Mesendoderm (in vitro differentiated cells): Measurements from ENCODE around the gene THRSP.
A peak's percentile ranks its signal among the peaks of the same experiment; 100 is the strongest.

Experiments
- DNase-seq: peaks from one replicate; pipeline ENCODE4 v3.0.0; 2013
- H2AK5ac ChIP-seq: 2 replicates; pipeline ENCODE4 v1.6.1; 2013; ENCODE audit warnings: low read length, inconsistent platforms
- H2BK120ac ChIP-seq: 2 replicates; pipeline ENCODE4 v1.6.1; 2013; ENCODE audit warnings: low read depth, mild to moderate bottlenecking, low read length, moderate library complexity, mixed read lengths
- H2BK15ac ChIP-seq: replicated peaks from 2 replicates; pipeline ENCODE4 v1.6.1; 2013; ENCODE audit warnings: low read depth, mild to moderate bottlenecking, moderate library complexity
- H2BK5ac ChIP-seq: 2 replicates; pipeline ENCODE4 v1.6.1; 2013; ENCODE audit warnings: low read length, inconsistent platforms
- H3K18ac ChIP-seq: 2 replicates; pipeline ENCODE4 v1.6.1; 2013; ENCODE audit warnings: mild to moderate bottlenecking, low read length, mixed read lengths
- H3K23ac ChIP-seq: one replicate; pipeline ENCODE4 v1.6.1; 2013; ENCODE audit warnings: low read length
- H3K27ac ChIP-seq: 2 replicates; pipeline ENCODE4 v1.5.1; 2013; ENCODE audit warnings: low read depth, mild to moderate bottlenecking, inconsistent platforms, low read length, moderate library complexity
- H3K27me3 ChIP-seq: 2 replicates; pipeline ENCODE4 v1.6.1; 2013; ENCODE audit warnings: low read length, control low read depth, mild to moderate bottlenecking, inconsistent platforms; ENCODE audit not compliant: insufficient read depth, poor library complexity
- H3K36me3 ChIP-seq: 2 replicates; pipeline ENCODE4 v1.6.1; 2013; ENCODE audit warnings: low read length, inconsistent platforms; ENCODE audit not compliant: control insufficient read depth, insufficient read depth
- H3K4ac ChIP-seq: one replicate; pipeline ENCODE4 v1.6.1; 2013; ENCODE audit warnings: low read depth, mild to moderate bottlenecking, low read length, moderate library complexity
- H3K4me1 ChIP-seq: 2 replicates; pipeline ENCODE4 v1.6.1; 2013; ENCODE audit warnings: low read depth, low read length, inconsistent platforms; ENCODE audit not compliant: control insufficient read depth
- H3K4me2 ChIP-seq: 2 replicates; pipeline ENCODE4 v1.6.1; 2013; ENCODE audit warnings: low read length
- H3K4me3 ChIP-seq: 2 replicates; pipeline ENCODE4 v1.5.1; 2013; ENCODE audit warnings: mild to moderate bottlenecking, low read length
- H3K56ac ChIP-seq: one replicate; pipeline ENCODE4 v1.6.1; 2013; ENCODE audit warnings: low read length
- H3K79me1 ChIP-seq: 2 replicates; pipeline ENCODE4 v1.6.1; 2013; ENCODE audit warnings: low read length, inconsistent platforms
- H3K79me2 ChIP-seq: 2 replicates; pipeline ENCODE4 v1.6.1; 2013; ENCODE audit warnings: mild to moderate bottlenecking, low read length; ENCODE audit not compliant: control insufficient read depth, insufficient read depth
- H3K9ac ChIP-seq: 2 replicates; pipeline ENCODE4 v1.6.1; 2013; ENCODE audit warnings: low read length, inconsistent platforms
- H4K5ac ChIP-seq: one replicate; pipeline ENCODE4 v1.6.1; 2013; ENCODE audit warnings: low read length
- H4K8ac ChIP-seq: one replicate; pipeline ENCODE4 v1.6.1; 2013; ENCODE audit warnings: low read depth, mild to moderate bottlenecking, control low read depth, low read length, moderate library complexity
- WGBS: extraction: QIAGEN DNeasy Blood & Tissue Kit; methylation state at CpG from one replicate; pipeline ENCODE4 v1.1.7; 2013; ENCODE audit warnings: low lambda C conversion rate, missing lambda C conversion rate; ENCODE audit not compliant: insufficient coverage; ENCODE audit errors: extremely low coverage; 5-methylcytosine and 5-hydroxymethylcytosine counted together

Gene THRSP

DNA sequence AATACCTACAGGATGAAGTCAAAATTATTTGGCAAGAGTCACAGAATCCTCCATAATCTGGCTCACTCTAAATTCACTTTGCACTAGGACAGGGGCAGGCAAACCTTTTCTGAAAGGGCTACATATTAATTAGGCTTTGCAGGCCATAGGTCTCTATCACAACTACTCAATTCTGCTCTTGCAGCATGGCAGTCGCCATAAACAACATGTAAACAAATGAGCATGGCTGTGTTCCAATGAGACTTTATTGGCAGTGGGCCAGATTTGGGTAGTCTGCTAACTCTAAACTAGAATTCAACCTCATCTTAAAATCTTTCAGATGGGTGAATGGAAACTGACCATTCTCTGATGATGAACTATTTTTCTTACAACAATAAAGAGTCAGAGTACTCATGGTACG is 5.8 kb downstream of the THRSP start:
- H3K36me3 ChIP-seq, result peaks cover 6% of the 10 kb centered on the region
- no peak overlapping the region for H3K18ac ChIP-seq
- H2BK5ac ChIP-seq, result no peak overlapping the region
- H3K79me1 ChIP-seq, result peaks cover 3% of the 10 kb centered on the region
- no peak overlapping the region for H3K23ac ChIP-seq
- no peak overlapping the region for H3K27ac ChIP-seq
- no peak overlapping the region for H3K4ac ChIP-seq
- no peaks in the 10 kb centered on the region for H3K4me1 ChIP-seq
- H3K4me2 ChIP-seq, result no peak overlapping the region
- no peak overlapping the region for H2AK5ac ChIP-seq
- no peaks in the 10 kb centered on the region for H3K27me3 ChIP-seq
- H3K79me2 ChIP-seq, result no peaks in the 10 kb centered on the region
- DNase-seq, result no peak
- H2BK15ac ChIP-seq, result no peak overlapping the region
- H4K8ac ChIP-seq, result no peak overlapping the region
- H3K9ac ChIP-seq, result no peak overlapping the region
- no peak overlapping the region for H4K5ac ChIP-seq
- no peak overlapping the region for H2BK120ac ChIP-seq
- no CpG with 5 or more reads among the region's 2 CpGs for WGBS
- H3K56ac ChIP-seq, result no peak overlapping the region
- H3K4me3 ChIP-seq, result no peak overlapping the region

DNA sequence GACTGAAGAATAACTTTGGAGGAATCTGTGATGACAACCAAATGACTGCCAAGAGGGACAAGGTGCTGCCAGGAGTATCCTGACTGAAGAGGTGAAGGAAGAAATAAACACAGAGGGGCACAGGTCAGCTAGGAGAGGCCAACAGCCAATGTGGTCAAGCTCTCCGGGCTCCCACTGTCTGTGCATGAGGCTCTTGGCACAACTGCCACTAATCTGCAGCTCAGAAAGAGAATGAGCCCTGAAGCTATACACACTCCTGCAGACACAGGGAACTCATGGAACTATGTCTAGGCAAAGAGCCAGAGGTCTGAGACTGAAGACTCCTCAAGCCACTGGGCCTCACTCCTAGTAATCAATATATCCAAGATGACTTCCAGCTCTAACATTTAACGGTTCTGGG is 7.0 kb downstream of the THRSP start:
- Histone ChIP-seq H2BK15ac (no peak overlapping the region), H3K36me3 (peaks cover 6% of the 10 kb centered on the region)

DNA sequence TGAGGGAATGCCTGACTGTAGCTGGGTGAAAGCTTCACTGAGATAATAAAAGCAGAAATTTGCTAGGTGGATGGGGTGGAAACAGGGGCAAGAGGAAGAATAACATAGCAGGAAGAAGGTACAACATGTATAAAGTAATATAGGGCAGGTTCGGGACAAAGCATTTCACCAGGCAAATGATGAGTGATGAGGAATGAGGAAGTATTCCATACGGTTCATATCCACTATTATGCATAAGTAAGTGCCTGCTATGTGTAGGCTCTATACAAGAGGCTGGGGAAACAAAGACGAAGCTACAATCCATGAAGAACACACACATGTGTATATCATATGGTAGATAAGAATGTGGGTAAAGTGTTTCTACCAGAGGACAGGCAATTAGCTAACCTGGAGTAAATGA is 8.1 kb downstream of the THRSP start:
- Histone ChIP-seq H2AK5ac (no peak overlapping the region), H3K4ac (no peak overlapping the region), H3K36me3 (peaks cover 6% of the 10 kb centered on the region), H3K27me3 (no peaks in the 10 kb centered on the region), H2BK120ac (no peak overlapping the region), H3K9ac (no peak overlapping the region), H2BK5ac (no peak overlapping the region), H3K4me2 (no peak overlapping the region), H4K5ac (no peak overlapping the region), H3K18ac (no peak overlapping the region), H3K27ac (no peak overlapping the region), H3K23ac (no peak overlapping the region), H3K4me3 (no peak overlapping the region), H3K4me1 (peaks cover 3% of the 10 kb centered on the region), H3K79me2 (peaks cover 14% of the 10 kb centered on the region), H4K8ac (no peak overlapping the region), H2BK15ac (no peak overlapping the region), H3K79me1 (peaks cover 15% of the 10 kb centered on the region), H3K56ac (no peak overlapping the region)
- DNase-seq, result no peak
- no CpG with 5 or more reads among the region's 3 CpGs for WGBS

More for the DNA sequence above, 7.0 kb downstream of the THRSP start:
- Histone ChIP-seq H2BK120ac (no peak overlapping the region), H3K27ac (no peak overlapping the region), H3K4me2 (no peak overlapping the region), H3K18ac (no peak overlapping the region), H3K9ac (no peak overlapping the region), H3K79me1 (peaks cover 9% of the 10 kb centered on the region), H4K5ac (no peak overlapping the region), H3K4ac (no peak overlapping the region), H3K4me3 (no peak overlapping the region), H3K27me3 (no peaks in the 10 kb centered on the region), H3K79me2 (peaks cover 6% of the 10 kb centered on the region), H2AK5ac (no peak overlapping the region), H3K56ac (no peak overlapping the region), H4K8ac (no peak overlapping the region), H2BK5ac (no peak overlapping the region), H3K23ac (no peak overlapping the region), H3K4me1 (no peaks in the 10 kb centered on the region)
- no peak for DNase-seq
- WGBS, result no CpG with 5 or more reads among the region's 2 CpGs

DNA sequence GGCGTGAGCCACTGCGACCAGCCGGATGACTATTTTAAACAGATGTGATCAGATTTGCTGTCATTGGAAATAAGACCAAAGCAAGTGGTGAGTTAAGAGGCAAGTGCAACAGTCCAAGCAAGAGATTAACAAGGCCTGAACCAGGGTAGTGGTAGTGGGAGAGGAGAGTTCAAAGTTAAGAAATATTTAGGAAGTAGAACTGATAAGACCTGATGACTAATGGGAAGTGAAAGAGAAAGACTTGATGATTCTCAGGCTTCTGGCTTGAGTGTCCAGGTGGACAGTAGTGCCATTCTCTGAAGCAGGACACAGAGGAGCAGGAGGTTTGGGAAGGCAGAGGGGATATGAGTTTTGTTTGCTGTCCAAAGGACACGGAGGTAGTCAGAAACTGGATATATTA is 8.8 kb downstream of the THRSP start:
- WGBS, result no CpG with 5 or more reads among the region's 4 CpGs
- Histone ChIP-seq H3K27me3 (no peaks in the 10 kb centered on the region), H3K56ac (no peak overlapping the region), H4K8ac (no peak overlapping the region), H3K4me1 (peaks cover 3% of the 10 kb centered on the region), H3K79me1 (peaks cover 16% of the 10 kb centered on the region), H3K79me2 (peaks cover 19% of the 10 kb centered on the region), H2BK5ac (no peak overlapping the region), H3K27ac (no peak overlapping the region), H3K23ac (no peak overlapping the region), H3K4me3 (no peak overlapping the region), H4K5ac (no peak overlapping the region), H3K4me2 (no peak overlapping the region), H3K36me3 (peaks cover 6% of the 10 kb centered on the region), H3K4ac (no peak overlapping the region), H2AK5ac (no peak overlapping the region), H3K18ac (no peak overlapping the region), H3K9ac (no peak overlapping the region), H2BK15ac (no peak overlapping the region), H2BK120ac (no peak overlapping the region)
- DNase-seq, result no peak

DNA sequence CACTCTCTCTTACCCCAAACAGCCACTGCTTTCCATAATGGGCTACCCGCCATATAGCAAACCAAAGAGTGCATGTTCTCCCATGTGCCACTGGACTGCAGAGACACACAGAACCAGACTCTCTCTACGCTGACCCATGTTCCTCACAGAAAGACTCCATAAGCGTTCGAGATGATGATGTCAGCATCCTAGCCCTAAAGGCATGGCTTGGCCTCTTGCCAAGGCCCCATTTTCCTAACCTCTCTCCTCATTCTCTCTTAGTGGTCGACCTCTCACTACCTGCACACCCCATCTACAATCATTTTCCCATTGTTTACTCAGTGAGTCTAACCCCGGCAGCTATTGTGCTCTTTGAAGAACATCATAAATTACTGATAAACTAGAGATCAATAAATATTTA is 11.1 kb downstream of the THRSP start:
- no peak overlapping the region for H3K4me3 ChIP-seq
- H3K36me3 ChIP-seq, result peaks cover 6% of the 10 kb centered on the region
- H2BK15ac ChIP-seq, result no peak overlapping the region
- H3K4ac ChIP-seq, result no peak overlapping the region
- peaks cover 40% of the 10 kb centered on the region for H3K79me2 ChIP-seq
- no peak overlapping the region for H2BK120ac ChIP-seq
- H3K18ac ChIP-seq, result no peak overlapping the region
- H3K4me2 ChIP-seq, result no peak overlapping the region
- H3K27me3 ChIP-seq, result no peaks in the 10 kb centered on the region
- H4K5ac ChIP-seq, result no peak overlapping the region
- H3K23ac ChIP-seq, result no peak overlapping the region
- no peak overlapping the region for H2BK5ac ChIP-seq
- WGBS, result no CpG with 5 or more reads among the region's 6 CpGs
- no peak overlapping the region for H3K9ac ChIP-seq
- peaks cover 28% of the 10 kb centered on the region for H3K79me1 ChIP-seq
- H3K27ac ChIP-seq, result no peak overlapping the region
- H4K8ac ChIP-seq, result no peak overlapping the region
- no peak overlapping the region for H3K56ac ChIP-seq
- no peak overlapping the region for H2AK5ac ChIP-seq
- H3K4me1 ChIP-seq, result peaks cover 3% of the 10 kb centered on the region
- DNase-seq, result no peak

DNA sequence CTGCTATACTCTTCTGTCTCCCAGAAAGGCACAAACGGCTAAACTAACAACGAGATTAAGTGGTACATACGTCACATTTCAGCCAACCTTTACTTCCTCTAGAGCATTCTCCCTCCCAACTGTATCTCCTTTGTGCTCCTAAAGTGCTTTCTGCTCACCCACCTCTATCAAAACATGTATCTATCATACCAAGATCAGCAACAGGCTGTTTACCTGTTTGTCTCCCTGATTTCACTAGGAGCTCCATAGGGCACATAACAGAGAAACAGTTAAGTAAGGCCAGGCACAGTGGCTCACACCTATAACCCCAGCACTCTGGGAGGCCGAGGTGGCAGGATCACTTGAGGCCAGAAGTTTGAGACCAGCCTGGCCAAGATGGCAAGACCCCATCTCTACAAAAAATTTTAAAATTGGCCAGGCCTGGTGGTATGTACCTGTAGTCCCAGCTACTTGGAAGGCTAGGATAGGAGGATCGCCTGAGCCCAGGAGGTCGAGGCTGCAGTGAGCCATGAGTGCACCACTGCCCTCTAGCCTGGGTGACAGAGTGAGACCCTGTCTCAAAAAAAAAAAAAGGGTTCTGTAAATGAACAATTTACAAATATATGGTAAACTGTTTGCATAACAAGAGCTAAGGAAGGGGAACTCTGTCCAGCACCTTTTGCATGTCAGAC is 13.2 kb downstream of the THRSP start:
- no peak overlapping the region for H2BK5ac ChIP-seq
- H2AK5ac ChIP-seq, result no peak overlapping the region
- H3K4me1 ChIP-seq, result peaks cover 3% of the 10 kb centered on the region
- H3K9ac ChIP-seq, result peak overlapping the region; percentile 34
- H4K8ac ChIP-seq, result no peak overlapping the region
- peak overlapping the region; percentile 67 for H3K56ac ChIP-seq
- H3K79me2 ChIP-seq, result peaks cover 40% of the 10 kb centered on the region
- H4K5ac ChIP-seq, result no peak overlapping the region
- H3K27ac ChIP-seq, result no peak overlapping the region
- H3K4me3 ChIP-seq, result no peak overlapping the region
- H3K4me2 ChIP-seq, result no peak overlapping the region
- DNase-seq, result no peak
- no peaks in the 10 kb centered on the region for H3K27me3 ChIP-seq
- H3K79me1 ChIP-seq, result peaks cover 28% of the 10 kb centered on the region
- no peak overlapping the region for H3K23ac ChIP-seq
- H3K18ac ChIP-seq, result no peak overlapping the region
- WGBS, result no CpG with 5 or more reads among the region's 6 CpGs
- H2BK15ac ChIP-seq, result no peak overlapping the region
- H3K36me3 ChIP-seq, result peaks cover 3% of the 10 kb centered on the region
- H3K4ac ChIP-seq, result no peak overlapping the region
- H2BK120ac ChIP-seq, result no peak overlapping the region
